NCI-H146 (cell line): ENCODE data around the gene CEP20.
"Not testable (repeated sequence)": the region's sequence is repeated elsewhere in the genome, so short reads cannot be mapped to it uniquely, and the experiment has no call there.

Source experiments
- DNase-seq: peaks from one replicate; lab custom pipeline; 2025; lab: John Stamatoyannopoulos, UW

CEP20 gene

DNA sequence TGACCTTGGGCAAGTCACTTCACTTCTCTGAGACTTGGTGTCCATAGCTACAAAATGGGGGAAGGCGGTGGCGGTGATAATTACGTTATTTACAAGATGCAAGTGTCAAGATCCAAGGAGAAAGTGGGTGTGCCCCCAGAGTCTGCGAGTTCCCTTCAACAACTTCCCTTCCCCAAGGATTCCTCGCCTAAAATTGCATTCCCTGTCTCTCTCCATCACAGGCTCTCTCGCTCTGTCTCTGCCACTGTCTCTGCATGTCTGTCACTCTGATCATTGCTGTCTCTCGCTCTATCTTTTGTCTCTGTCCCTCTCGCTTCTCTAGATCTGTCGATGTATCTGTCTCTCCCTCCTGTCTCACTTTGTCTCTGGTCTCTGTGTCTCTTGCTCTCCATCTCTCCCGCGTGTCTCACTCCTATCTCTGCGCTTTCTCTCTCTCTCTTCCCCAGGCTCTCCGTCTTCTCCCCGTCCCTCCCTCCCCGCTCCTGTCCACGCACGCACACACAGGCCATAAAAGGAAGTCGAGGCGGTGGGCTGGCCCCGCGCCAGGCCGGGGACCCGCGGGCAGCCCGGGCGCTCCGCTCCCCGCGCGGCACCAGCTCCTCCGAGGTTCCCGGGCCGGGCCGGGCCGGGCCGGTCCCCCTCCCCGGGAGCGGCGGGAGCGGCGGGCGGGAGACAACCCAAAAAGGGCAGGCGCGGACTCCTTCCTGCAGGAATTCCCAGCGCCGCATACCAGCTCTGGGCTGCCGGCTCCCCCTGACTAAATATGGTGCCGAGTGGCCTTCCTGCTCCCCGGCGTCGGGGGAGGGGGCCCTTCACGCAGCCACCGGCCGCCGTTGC is 30.5 kb downstream of the CEP20 start:
- no peak for DNase-seq

- DNase-seq: no peak
Observed at GRCh38 chr16:15856901-15857698, 31.3 kb downstream of the CEP20 start, which contains the start of gene MYH11. MYH11 (minus strand) TSS chr16:15857028; CDS start chr16:15838252, 18,776 bp downstream.

DNA sequence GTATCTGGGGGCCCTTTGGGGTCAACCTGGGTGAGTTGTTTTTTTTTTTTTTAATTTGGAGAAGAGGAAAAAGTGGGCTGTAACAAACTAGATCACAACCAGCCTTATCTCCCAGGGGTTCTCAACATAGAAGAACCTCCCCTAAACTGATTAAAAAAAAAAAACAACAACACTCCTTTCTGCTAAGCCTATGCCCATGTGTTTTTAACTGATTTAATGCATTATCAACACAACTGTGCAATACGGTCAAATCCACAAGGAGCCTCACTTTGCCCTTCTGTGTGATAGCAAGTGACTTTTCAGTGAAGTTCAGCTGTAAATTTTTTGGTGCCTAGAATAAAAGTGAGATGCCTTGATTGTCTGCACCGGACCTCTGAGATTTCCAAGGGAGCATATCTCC is 32.2 kb downstream of the CEP20 start:
- no peak for DNase-seq

GRCh38 chr16:15855704-15856003 is 32.7 kb downstream of the CEP20 start:
- no peak for DNase-seq

DNA sequence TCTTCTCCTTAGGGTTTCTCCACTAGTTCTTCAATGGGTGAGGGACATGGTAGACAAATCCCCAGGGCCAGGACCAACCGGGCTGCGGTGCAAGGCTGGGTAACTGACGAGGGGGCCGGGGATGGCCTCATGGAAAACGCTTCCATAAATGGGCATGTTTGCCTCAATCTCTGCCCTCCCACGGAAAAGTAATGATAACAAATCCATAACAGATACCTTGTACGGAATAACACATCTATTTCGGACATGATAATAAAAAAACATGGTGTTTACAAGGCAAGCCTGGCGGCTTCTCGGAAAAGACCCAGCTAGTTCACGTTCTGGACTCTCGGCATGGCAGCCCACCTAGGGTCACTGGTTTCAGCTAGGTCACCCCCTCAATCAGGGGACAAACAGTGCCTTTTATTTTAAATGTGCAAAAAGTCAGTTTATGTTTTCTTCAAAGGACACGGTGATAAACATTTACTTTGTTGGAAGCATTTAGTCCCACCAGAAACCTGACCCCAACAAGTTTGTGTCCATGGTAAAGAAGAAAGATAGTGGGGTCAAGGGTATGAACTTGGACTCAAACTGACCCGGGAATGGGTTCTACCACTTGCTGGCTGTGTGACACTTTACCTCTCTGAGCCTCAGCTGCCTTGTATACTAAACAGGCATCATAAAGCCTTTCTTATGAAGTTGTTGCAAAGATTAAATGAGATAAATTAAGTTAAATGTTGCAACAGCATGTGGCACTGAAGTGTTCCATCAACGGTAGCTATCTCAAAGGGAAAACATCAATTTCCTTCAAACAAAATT is 33.3 kb downstream of the CEP20 start:
- no peak for DNase-seq

GRCh38 chr16:15854061-15854460 is 34.3 kb downstream of the CEP20 start:
- no peak for DNase-seq

- no peak for DNase-seq
Observed at GRCh38 chr16:15853021-15853420, 35.4 kb downstream of the CEP20 start.

- not testable (repeated sequence) for DNase-seq
Observed at GRCh38 chr16:15850555-15850954, 37.8 kb downstream of the CEP20 start.

GRCh38 chr16:15849209-15849981 is 39.0 kb downstream of the CEP20 start:
- DNase-seq: no peak

- DNase-seq: no peak
Observed at GRCh38 chr16:15847611-15848175, 40.7 kb downstream of the CEP20 start.

- no peak for DNase-seq
Observed at GRCh38 chr16:15846510-15846909, 41.9 kb downstream of the CEP20 start.

GRCh38 chr16:15843635-15844279 is 44.6 kb downstream of the CEP20 start:
- DNase-seq: no peak

DNA sequence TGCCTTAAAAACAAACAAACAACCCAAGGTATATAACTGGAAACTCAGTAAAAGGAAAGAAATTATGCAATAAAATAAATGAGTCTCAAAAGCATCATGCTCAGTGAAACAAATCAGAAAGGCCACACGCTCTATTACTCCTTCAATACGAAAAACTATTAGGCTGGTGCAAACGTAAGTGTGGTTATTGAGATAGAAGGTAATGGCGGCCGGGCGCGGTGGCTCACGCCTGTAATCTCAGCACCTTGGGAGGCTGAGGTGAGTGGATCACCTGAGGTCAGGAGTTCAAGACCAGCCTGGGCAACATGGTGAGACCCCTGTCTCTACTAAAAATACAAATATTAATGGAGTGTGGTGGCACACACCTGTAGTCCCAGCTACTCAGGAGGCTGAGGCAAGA is 49.2 kb downstream of the CEP20 start:
- DNase-seq: not testable (repeated sequence)

DNA sequence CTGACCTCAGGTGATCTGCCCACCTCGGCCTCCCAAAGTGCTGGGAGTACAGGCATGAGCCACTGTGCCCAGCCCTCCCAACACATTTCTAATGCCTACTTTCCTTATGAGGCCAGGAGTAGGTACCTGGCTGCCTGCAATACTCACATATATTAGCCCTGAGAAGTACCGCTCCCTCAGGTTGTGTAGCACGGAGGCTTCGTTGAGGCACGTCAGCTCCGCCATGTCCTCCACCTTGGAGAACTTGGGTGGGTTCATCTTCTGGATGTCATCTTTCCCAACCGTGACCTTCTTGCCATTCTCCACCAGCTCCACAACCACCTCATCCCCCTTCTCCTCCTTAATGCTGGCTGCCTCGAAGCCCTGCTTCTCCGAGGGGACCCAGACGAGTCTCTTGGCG is 50.6 kb downstream of the CEP20 start:
- no peak for DNase-seq

GRCh38 chr16:15836965-15837611 is 51.3 kb downstream of the CEP20 start:
- no peak for DNase-seq

DNA sequence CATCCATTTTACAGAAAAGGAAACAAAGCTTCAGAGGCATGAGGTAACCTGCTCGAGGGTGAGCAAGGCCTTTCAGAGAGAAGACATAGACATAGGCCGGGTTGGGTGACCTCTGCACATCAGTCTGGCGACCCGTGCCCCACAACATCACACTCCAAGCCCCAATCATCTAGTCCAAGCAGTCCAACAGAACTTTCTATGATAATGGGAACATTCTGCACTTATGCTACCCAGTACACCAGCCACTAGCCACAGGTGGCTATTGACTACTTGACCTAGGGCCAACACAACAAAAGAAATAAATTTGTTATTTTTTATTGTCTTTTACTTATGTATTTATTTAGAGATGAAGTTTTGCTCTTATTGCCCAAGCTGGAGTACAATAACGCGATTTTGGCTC is 52.3 kb downstream of the CEP20 start:
- DNase-seq: no peak

DNA sequence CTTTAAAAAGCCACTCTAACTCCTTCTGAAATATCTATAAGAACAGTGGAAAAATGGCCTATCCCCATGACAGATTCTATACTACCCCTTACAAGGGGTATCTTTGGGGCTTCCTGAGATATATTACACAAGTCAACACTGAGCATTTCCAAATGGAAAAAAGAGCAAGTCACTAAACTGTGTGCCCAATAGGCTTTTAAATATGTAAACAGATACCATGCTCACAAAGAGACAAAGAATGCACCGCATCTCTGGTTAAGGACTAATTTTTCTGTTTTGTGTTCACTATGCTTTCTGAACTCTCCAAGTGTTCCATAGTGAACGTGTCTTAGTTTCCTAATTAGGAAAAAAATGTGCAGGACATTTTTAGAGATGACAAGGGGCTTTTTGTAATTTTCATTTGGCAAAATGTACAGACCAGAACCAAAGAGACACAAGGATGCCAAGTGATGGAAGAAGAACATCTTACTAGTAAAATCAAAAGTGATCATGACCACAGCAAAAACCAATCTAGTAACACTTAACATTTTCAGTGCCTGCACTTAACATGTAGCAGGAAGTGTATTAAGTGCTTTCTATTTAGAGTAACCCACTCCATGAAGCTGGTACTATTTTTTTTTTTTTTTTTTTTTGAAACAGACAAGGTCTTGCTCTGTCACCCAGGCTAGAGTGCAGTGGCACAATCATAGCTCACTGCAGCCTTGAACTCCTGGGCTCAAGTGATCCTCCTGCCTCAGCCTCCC is 53.1 kb downstream of the CEP20 start:
- DNase-seq: no peak

DNA sequence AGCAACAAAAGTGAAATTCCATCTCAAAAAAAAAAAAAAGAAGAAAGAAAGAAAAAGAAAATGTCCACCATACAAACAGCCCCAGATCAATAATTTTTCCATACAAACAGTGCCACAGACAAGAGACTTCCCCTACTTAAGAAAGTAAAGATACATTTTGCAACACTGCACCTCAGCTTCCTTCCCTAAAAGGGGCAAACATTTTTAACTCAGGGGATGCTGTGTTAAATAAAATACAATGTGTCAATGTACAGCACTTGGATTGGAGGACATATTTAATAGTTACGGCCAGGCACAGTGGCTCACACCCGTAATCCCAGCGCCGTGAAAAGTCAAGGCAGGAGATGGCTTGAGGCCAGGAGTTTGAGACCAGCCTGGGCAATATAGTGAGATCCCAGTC is 53.9 kb downstream of the CEP20 start:
- DNase-seq: no peak

DNA sequence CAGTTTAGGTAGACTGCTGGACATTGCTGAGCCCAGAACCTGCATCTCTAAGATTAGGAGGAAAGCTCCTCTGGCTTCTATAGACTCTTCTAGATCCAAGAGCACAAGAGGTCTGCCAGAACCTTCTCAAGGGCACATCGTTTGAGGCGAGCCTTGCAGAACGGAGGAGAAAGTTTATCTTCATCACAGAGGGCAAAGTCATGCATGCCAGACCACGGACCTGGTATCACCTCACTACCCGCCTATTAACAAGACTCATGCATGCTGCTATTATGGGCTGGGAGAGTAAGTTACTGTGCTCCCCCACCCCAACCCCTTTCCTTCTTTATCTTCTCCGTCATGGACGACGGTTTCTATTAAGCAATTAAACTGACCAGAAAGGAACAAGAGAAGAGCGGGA is 54.9 kb downstream of the CEP20 start:
- DNase-seq: no peak

DNA sequence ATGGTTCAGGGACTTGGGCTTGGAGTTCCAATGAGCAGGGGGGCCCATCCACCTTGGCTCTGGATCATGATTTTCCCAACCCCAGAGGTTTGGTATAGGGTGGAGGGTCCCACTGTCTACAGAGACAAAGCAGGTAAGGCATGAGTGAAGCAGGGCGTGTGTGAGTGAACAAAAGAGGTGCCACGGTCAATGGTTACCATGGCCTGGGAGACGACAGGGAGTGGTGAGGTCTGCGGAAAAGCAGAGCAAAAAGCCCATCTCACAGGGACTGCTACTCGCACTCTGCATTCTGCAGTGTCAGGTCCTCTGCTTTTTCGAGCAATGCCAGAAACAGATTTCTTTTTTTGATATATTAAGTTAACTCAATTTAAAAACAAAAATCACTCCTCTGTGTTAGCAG is 56.2 kb downstream of the CEP20 start:
- DNase-seq: no peak
